ENCODE data around the gene GRIK1.

The GRIK1 gene

GRCh38 chr21:29529139-29529538 is 410.7 kb downstream of the GRIK1 start:
- DNase-seq (ENCODE audit: low spot score), result no peak

DNA sequence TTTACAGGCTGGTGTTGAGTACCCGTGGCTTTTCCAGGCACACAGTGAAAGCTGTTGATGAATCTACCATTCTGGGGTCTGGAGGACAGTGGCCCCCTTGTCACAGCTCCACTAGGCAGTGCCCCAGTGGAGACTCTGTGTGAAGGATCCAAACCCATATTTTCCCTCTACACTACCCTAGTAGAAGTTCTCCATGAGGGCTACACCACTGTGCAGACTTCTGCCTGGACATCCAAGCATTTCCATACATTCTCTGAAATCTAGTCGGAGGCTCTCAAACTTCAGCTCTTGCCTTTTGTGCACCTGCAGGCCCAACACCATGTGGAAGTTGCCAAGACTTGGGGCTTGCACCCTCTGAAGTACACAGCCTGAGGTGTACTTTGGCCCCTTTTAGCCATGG is 413.3 kb downstream of the GRIK1 start:
- DNase-seq (ENCODE audit: low spot score), result no peak

DNA sequence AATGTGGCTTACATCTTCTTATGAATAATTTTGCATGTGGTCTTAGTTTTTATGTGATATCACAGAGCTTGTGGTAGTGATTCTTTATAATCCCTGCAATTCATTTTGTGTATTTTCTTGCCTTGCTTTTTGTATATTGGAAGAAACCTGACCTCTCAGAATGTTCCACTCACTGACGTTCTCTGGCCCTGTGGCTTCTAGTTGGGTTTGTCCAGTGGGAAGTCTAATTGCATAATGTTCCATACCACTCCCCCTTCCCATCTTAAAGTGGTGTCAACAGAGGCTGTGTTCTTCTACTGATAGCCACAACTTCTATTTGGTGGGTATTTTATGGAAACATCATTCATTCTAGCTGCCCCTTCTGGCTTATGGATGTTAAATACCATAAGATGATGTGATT is 415.7 kb downstream of the GRIK1 start:
- DNase-seq (ENCODE audit: low spot score), result no peak

- no peak for DNase-seq (ENCODE audit: low spot score)
These were observed 416.1 kb downstream of the GRIK1 start for GRCh38 chr21:29523646-29524045.

DNA sequence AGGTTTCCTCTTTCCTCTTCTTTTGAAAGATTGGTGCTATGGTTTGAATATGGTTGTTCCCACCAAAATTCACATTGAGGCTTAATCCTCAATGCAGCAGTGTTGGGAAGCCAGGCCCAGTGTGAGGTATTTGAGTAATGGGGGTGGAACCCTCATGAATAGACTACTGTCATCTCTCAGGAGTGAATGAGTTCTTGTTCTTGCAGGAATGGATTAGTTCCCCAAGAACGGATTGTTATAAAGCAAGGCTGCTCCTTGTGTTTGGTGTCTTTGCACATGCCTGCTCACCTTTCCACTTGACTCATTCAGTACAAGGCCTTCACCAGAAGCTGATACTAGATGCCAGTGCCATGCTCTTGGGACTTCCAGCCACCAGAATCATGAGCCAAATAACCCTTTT is 417.9 kb downstream of the GRIK1 start:
- DNase-seq (ENCODE audit: low spot score), result no peak

DNA sequence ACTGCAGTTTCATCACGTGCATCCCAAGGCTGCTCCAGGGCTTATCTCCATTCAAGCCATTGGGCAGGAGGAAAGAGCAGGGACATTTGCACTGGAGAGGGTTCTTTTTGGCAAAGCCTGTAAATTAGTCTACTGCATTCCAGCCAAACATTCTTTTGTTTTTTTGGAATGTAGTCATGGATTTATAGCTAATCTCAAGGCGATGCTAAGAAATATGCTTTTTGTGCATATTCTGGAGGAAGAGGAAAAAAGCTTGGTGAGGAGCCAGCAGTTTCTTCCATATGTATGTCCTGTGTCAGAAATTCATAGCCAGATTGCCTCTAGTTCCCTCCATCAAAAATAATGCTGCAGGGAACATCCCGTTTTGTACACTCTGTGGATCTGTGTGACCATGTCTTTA is 419.6 kb downstream of the GRIK1 start:
- DNase-seq (ENCODE audit: low spot score), result no peak

GRCh38 chr21:29514652-29515247 is 425.0 kb downstream of the GRIK1 start:
- DNase-seq (ENCODE audit: low spot score), result no peak

GRCh38 chr21:29513535-29513934 is 426.3 kb downstream of the GRIK1 start:
- no peak for DNase-seq (ENCODE audit: low spot score)

GRCh38 chr21:29511096-29511495 is 428.7 kb downstream of the GRIK1 start:
- no peak for DNase-seq (ENCODE audit: low spot score)

- DNase-seq (ENCODE audit: low spot score), result no peak
These were observed 430.7 kb downstream of the GRIK1 start for GRCh38 chr21:29509121-29509520.

DNA sequence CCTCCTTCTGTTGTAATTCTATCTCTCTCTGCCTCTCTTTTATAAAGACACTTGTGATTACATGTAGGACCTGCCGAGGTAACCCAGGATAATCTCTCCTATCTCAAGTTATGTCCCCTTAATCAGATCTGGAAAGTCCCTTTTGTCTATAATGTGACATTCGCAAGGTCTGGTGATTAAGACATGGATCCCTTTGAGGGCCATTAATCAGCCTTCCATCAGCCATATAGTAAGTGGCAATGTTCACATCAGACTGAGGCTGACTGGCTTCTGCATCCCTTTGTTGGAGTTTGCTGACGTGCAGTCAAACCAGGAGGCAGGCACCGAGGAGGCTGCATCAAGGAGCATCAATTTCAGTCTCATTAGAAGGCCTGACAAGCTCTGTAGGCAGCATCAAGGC is 431.5 kb downstream of the GRIK1 start:
- no peak for DNase-seq (ENCODE audit: low spot score)

DNA sequence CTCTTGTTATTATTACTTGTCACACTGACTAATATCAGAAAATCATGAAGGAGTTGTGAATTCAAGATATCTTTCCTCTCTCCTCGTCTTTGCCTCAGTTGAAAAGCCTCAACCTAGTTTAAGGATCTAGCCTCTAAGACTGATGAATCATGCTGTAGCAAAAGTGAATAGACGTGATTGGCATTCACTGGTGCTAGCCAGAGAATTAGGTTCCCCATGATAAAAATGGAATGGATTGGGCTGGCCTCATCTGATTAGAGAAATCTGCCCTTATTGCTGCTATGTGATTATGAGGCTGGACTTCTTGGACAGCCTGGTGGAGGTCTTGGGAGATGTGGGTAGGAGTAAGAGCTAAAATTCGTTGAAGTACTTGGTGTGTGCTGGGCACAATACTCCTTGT is 432.8 kb downstream of the GRIK1 start:
- DNase-seq (ENCODE audit: low spot score), result no peak

DNA sequence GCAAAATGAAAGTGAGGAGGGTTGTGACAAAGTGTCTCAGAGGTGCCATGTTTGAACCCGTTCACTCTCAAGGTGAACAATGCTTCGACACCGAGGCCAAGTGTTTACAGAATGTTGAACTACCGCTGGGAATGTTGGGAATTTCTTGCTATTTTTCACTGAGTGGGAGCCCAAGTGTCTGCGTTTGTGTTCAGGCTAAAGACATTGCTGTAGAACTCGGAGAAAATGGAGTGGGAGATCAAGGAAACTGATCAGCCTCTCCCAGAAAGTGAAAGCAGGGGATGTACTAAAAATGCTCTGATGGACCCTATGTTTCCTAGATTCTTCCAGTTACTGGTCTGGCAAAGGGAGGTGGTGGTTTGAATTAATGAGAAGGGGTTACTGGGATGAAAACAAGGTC is 433.6 kb downstream of the GRIK1 start:
- no peak for DNase-seq (ENCODE audit: low spot score)

- no peak for DNase-seq (ENCODE audit: low spot score)
These were observed 435.0 kb downstream of the GRIK1 start for GRCh38 chr21:29504751-29505321.

GRCh38 chr21:29501451-29501850 is 438.3 kb downstream of the GRIK1 start:
- DNase-seq (ENCODE audit: low spot score), result no peak

DNA sequence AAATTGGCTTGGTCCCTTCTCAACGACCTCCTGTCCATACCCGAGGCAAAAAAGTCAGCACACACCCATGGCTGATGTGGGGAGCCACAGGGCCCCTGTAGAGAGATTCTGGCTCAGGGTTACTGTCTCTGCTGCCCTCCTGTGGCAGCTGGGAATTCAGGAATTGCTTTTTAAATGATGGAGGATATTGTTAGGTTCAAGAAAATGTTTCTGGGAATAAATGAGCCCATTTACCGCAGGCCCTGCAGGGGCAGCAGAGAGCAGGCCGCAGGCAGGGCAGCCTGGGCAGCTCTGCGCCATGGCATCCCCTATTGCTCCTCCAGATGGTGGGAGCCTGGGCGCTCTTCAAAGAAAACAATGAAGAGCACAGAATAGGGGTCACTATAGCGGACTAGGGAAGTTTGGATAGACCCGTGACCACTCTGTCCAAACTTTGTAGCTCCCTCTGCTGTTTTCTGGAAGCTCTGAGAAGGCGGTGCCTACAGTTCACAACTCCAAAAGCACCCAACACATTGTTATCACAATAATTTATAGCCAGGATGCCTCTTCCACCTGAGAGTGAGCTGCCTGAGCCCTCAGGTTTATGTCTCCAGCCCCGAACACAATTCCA is 440.0 kb downstream of the GRIK1 start:
- peak; percentile 52 for DNase-seq (ENCODE audit: low spot score)

GRCh38 chr21:29499229-29499628 is 440.6 kb downstream of the GRIK1 start:
- DNase-seq (ENCODE audit: low spot score), result no peak

- DNase-seq (ENCODE audit: low spot score), result no peak
These were observed 443.5 kb downstream of the GRIK1 start for GRCh38 chr21:29496337-29496736.

DNA sequence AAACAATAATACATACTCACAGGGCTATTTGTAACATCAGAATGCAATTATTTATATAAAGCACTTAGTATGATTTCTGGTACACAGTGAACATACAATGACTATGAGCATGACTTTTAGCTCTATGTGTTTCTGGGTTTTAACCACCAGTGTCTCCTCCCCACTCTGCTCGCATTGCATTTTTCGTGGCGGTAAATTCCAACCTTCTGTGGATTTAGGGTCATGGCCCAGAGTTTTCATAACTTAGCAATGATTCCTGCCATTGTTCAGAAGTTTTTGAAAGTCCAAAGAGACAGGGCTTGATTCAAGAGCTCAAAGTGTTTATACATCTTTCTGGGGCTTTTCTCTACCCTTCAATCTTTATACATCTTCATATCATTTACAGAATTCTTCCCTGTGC is 449.8 kb downstream of the GRIK1 start:
- DNase-seq (ENCODE audit: low spot score), result no peak

DNA sequence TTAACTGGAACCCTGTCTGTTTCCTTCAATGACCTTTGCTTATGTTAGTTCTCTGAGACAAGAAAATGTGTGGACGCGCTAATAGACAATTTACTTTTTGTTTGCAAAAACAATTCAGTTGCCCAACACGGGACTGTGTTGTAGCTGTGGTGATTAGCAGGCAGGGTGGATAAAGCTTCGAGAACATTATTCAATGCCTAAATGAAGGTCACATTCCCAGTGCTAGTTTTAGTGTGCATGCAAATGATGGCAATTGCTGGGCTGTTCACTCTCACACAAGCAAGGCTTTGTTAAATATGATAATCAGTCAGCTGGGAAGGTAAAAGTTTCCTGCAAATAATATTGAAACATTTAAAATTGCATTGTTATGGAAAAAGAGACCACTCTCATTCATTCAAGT is 452.6 kb downstream of the GRIK1 start:
- DNase-seq (ENCODE audit: low spot score), result no peak
